ENCODE measurements around the gene MAP2K3.

The MAP2K3 gene

GRCh38 chr17:21242780-21243515, 41.6 kb upstream of the MAP2K3 start:
- no peak for TF ChIP-seq CTCF (IDR thresholded peaks at IDR 0.05; ENCODE audit: low read depth, low read length)
- DNase-seq (ENCODE audit: low read depth in 2 of 2), result no peak

GRCh38 chr17:21243516-21244303, 40.8 kb upstream of the MAP2K3 start:
- DNase-seq (ENCODE audit: low read depth in 2 of 2), result no peak
- no peak for TF ChIP-seq CTCF (IDR thresholded peaks at IDR 0.05; ENCODE audit: low read depth, low read length)
- H3K4me3 ChIP-seq (replicated peaks in 1 of 2; ENCODE audit: low read depth in 2 of 2, low read length in 2 of 2), result no peak overlapping the region

More at GRCh38 chr17:21242780-21243515, 41.6 kb upstream of the MAP2K3 start:
- H3K4me3 ChIP-seq (replicated peaks in 1 of 2; ENCODE audit: low read depth in 2 of 2, low read length in 2 of 2), result no peak overlapping the region

GRCh38 chr17:21245639-21246084, 38.8 kb upstream of the MAP2K3 start:
- no peak for DNase-seq (ENCODE audit: low read depth in 2 of 2)
- no peak overlapping the region for H3K4me3 ChIP-seq (replicated peaks in 1 of 2; ENCODE audit: low read depth in 2 of 2, low read length in 2 of 2)
- TF ChIP-seq CTCF (IDR thresholded peaks at IDR 0.05; ENCODE audit: low read depth, low read length), result no peak

- no peak for DNase-seq (ENCODE audit: low read depth in 2 of 2)
- no peak overlapping the region for H3K4me3 ChIP-seq (replicated peaks in 1 of 2; ENCODE audit: low read depth in 2 of 2, low read length in 2 of 2)
- TF ChIP-seq CTCF (IDR thresholded peaks at IDR 0.05; ENCODE audit: low read depth, low read length), result no peak
Observed at GRCh38 chr17:21246698-21247097, 37.8 kb upstream of the MAP2K3 start.

- no peak overlapping the region for H3K4me3 ChIP-seq (replicated peaks in 1 of 2; ENCODE audit: low read depth in 2 of 2, low read length in 2 of 2)
- no peak for TF ChIP-seq CTCF (IDR thresholded peaks at IDR 0.05; ENCODE audit: low read depth, low read length)
- no peak for DNase-seq (ENCODE audit: low read depth in 2 of 2)
Observed at GRCh38 chr17:21247552-21248258, 36.8 kb upstream of the MAP2K3 start.

GRCh38 chr17:21248500-21248899, 36.0 kb upstream of the MAP2K3 start:
- no peak for TF ChIP-seq CTCF (IDR thresholded peaks at IDR 0.05; ENCODE audit: low read depth, low read length)
- no peak for DNase-seq (ENCODE audit: low read depth in 2 of 2)
- no peak overlapping the region for H3K4me3 ChIP-seq (replicated peaks in 1 of 2; ENCODE audit: low read depth in 2 of 2, low read length in 2 of 2)
